Activated CD4-positive, alpha-beta memory T cell treated with anti-CD3 and anti-CD28 coated beads for 36 hours (primary cell): ENCODE measurements around the gene CCDC63. TPM values are rescaled to one million over a fixed set of nuclear protein-coding genes. Genes with fewer than 3 reads are reported as not detected.
"Not testable (repeated sequence)": the region's sequence is repeated elsewhere in the genome, so short reads cannot be mapped to it uniquely, and the experiment has no call there.

Experiments used
- CTCF ChIA-PET: fragments of 350-600 bp; sonication (Branson Sonifier 250); formaldehyde crosslinking; loops from one replicate; lab custom pipeline; 2021; ENCODE audit warnings: antibody characterized with exemption, inconsistent platforms; lab: Charles Lee
- POLR2A ChIA-PET: fragments of 350-600 bp; sonication (Branson Sonifier 250); formaldehyde crosslinking; loops from one replicate; lab custom pipeline; 2021; ENCODE audit warnings: antibody characterized with exemption; lab: Charles Lee
- DNase-seq: peaks from one replicate; pipeline ENCODE4 v3.0.0-alpha.2; 2020
- H3K27ac Mint-ChIP-seq: one replicate; pipeline ENCODE4 v1.8.0; 2021; ENCODE audit warnings: mixed read lengths
- H3K27me3 Mint-ChIP-seq: one replicate; pipeline ENCODE4 v1.8.0; 2021; ENCODE audit warnings: mixed read lengths
- H3K36me3 Mint-ChIP-seq: one replicate; pipeline ENCODE4 v1.8.0; 2021; ENCODE audit warnings: mixed read lengths
- H3K4me1 Mint-ChIP-seq: one replicate; pipeline ENCODE4 v1.8.0; 2021; ENCODE audit warnings: low read depth, mixed read lengths
- H3K4me3 Mint-ChIP-seq: one replicate; pipeline ENCODE4 v1.8.0; 2021; ENCODE audit warnings: mild to moderate bottlenecking, mixed read lengths
- H3K9me3 Mint-ChIP-seq: one replicate; pipeline ENCODE4 v1.8.0; 2021; ENCODE audit warnings: mixed read lengths
- intact Hi-C: fragments of 100-400 bp; cut with micrococcal nuclease; formaldehyde crosslinking; loops from one replicate; pipeline ENCODE4 v1.15.1; 2023
- total RNA-seq, 2 experiments: library from RNA; stranded (reverse); gene quantifications; one replicate each; pipeline ENCODE4 v1.2.3, GENCODE V29; 2021

Gene CCDC63
- total RNA-seq, 2 experiments from 2014 or later, result not detected

DNA sequence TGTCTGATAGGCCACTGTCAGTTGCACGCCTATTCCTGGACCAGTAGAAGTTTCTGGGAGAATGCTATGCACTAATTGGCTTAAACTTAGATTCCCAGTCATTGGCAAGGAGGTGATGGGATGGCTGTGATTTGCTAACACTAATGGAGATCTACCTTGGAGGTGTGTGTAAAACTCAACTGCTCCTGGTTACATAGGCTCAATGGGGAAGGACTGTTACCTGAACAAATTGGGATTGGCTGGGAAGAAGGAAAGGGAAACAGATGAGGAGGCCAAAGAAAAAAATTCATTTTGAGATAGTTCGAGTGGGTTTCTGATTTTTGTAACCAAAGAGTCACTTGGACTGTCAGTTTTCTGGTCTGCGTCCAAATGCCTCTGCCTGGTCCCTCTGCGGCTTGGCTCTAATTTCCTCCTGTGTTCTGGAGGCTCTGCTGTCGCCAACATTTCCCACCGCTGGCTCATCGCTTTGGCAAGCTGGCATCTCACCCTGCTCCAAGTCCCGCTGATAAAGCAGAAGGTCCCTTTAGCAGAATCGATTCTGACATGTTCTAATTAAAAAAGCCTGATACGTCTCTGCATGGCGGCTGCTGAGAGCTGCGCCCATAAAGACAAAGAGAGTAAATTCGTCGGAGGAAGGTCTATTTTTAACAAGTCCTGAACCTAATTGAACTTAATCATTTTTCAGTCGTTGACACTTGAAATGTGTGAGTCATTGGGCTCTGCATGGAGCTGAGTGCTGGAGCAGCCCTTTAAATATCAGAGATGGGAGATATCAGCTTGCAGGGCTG lies 2.0 kb upstream of the CCDC63 start:
- no peak overlapping the region for H3K4me3 Mint-ChIP-seq
- peaks cover 3% of the 10 kb centered on the region for H3K4me1 Mint-ChIP-seq
- H3K27ac Mint-ChIP-seq, result no peak overlapping the region
- H3K27me3 Mint-ChIP-seq, result peaks cover 36% of the 10 kb centered on the region
- no peak for DNase-seq
- CTCF ChIA-PET, result no interaction called here
- H3K36me3 Mint-ChIP-seq, result no peaks in the 10 kb centered on the region
- POLR2A ChIA-PET, result no interaction called here
- intact Hi-C loops, result no loop called here
- H3K9me3 Mint-ChIP-seq, result no peaks in the 10 kb centered on the region

DNA sequence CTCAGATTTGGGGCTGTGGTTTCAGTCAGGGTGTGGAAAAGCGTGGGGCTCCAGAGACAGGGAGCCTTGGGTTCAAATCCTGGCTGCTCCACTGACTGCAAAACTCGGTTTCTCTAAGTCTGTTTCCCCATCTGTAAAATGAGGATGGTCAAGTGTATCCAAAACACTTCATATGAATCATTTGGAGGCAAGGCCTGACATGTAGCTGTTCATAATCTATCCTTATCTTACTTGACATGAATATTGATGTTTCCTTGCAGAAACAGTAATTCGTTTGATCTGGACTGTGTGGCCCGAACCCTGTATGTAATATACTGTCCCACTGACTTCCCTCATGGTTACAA lies 1.5 kb upstream of the CCDC63 start:
- Mint-ChIP-seq H3K27ac (no peak overlapping the region), H3K9me3 (no peaks in the 10 kb centered on the region), H3K27me3 (peaks cover 39% of the 10 kb centered on the region), H3K4me1 (peaks cover 3% of the 10 kb centered on the region), H3K4me3 (no peak overlapping the region), H3K36me3 (no peaks in the 10 kb centered on the region)
- intact Hi-C loops, result no loop called here
- ChIA-PET POLR2A (no interaction called here), CTCF (no interaction called here)
- no peak for DNase-seq

GRCh38 chr12:110848314-110848923 lies 1.6 kb downstream of the CCDC63 start:
- Mint-ChIP-seq H3K4me1 (peaks cover 3% of the 10 kb centered on the region), H3K9me3 (no peaks in the 10 kb centered on the region), H3K27ac (no peak overlapping the region), H3K36me3 (no peaks in the 10 kb centered on the region), H3K4me3 (no peak overlapping the region), H3K27me3 (peaks cover 46% of the 10 kb centered on the region)
- CTCF ChIA-PET, result interaction anchor here (0.7 to 2.8 kb wide), 3 partner anchors 21 to 47 kb away, joined by 3 to 10 read pairs (median 4); no protein-coding TSS in a partner anchor
- intact Hi-C loops, result no loop called here
- DNase-seq, result no peak
- POLR2A ChIA-PET, result interaction anchor here (0.6 kb wide), 1 partner anchor 259 kb away, joined by 3 read pairs; no protein-coding TSS in a partner anchor

GRCh38 chr12:110849221-110849620 lies 2.4 kb downstream of the CCDC63 start:
- ChIA-PET POLR2A (no interaction called here), CTCF (interaction anchor here (0.7 to 1.3 kb wide), 2 partner anchors 22 to 46 kb away, joined by 3 to 4 read pairs; no protein-coding TSS in a partner anchor)
- DNase-seq, result no peak
- H3K9me3 Mint-ChIP-seq, result no peaks in the 10 kb centered on the region
- no peaks in the 10 kb centered on the region for H3K36me3 Mint-ChIP-seq
- intact Hi-C loops, result no loop called here
- no peak overlapping the region for H3K4me3 Mint-ChIP-seq
- no peak overlapping the region for H3K27ac Mint-ChIP-seq
- peaks cover 44% of the 10 kb centered on the region for H3K27me3 Mint-ChIP-seq
- H3K4me1 Mint-ChIP-seq, result peaks cover 3% of the 10 kb centered on the region

DNA sequence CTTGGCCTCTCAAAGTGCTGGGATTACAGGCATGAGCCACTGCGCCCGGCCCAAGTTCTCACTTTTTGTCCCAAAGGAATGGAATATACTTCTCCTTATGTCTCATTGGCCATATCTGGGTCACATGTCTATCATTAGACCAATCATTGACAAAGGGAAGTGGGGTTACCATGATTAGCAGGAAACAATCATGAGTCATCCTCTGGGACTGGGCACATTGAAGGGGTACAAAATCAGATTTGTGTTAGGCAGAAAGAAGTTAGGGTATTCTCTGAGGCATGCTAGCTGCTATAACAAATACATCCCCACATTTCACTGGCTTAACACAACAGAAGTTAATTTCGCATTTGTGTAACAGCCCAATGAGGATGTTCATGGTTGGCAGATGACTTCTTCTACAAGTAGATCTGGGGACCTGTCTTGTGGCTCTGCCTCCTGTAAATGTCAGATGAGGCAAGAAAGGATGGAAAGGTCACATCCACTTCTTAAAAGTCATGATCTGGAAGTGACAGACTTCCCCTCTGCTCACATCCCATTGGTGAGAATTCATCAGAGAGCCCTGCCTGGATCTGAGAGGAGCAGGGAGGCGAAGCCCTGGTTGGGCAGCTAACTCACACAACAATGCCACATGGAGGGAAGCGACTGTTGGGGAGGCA lies 3.1 kb downstream of the CCDC63 start:
- H3K36me3 Mint-ChIP-seq, result no peaks in the 10 kb centered on the region
- H3K4me1 Mint-ChIP-seq, result peaks cover 3% of the 10 kb centered on the region
- intact Hi-C loops, result no loop called here
- H3K27me3 Mint-ChIP-seq, result peaks cover 37% of the 10 kb centered on the region
- DNase-seq, result no peak
- no peak overlapping the region for H3K4me3 Mint-ChIP-seq
- POLR2A ChIA-PET, result no interaction called here
- CTCF ChIA-PET, result no interaction called here
- no peak overlapping the region for H3K27ac Mint-ChIP-seq
- no peaks in the 10 kb centered on the region for H3K9me3 Mint-ChIP-seq

DNA sequence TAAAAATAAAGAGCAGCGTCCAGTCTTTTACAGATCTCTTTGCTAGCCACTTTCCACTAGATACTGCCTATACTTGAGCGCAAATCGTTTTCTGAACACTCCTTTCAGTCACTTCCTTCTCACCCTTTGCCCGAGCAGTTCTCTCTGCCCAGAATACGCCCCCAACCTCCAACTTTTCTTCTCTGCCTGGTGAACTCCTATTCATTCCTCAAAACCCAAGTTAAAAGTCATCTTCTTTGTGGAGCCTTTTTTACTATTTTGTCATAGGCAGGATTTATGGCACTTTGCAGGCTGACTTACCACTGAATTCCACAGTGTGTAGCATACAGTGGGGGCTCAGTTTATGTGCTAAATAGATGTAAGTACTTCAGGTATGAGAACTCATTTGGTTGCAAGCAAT lies 4.0 kb downstream of the CCDC63 start:
- CTCF ChIA-PET, result no interaction called here
- no peak for DNase-seq
- POLR2A ChIA-PET, result no interaction called here

GRCh38 chr12:110853836-110854235 lies 7.0 kb downstream of the CCDC63 start:
- intact Hi-C loops, result no loop called here
- H3K27me3 Mint-ChIP-seq, result peaks cover 11% of the 10 kb centered on the region
- CTCF ChIA-PET, result no interaction called here
- H3K36me3 Mint-ChIP-seq, result no peaks in the 10 kb centered on the region
- H3K27ac Mint-ChIP-seq, result no peak overlapping the region
- no peaks in the 10 kb centered on the region for H3K4me1 Mint-ChIP-seq
- POLR2A ChIA-PET, result no interaction called here
- no peak overlapping the region for H3K4me3 Mint-ChIP-seq
- H3K9me3 Mint-ChIP-seq, result no peaks in the 10 kb centered on the region
- no peak for DNase-seq

More for the DNA sequence above, 4.0 kb downstream of the CCDC63 start:
- H3K36me3 Mint-ChIP-seq, result no peaks in the 10 kb centered on the region
- intact Hi-C loops, result no loop called here
- no peak overlapping the region for H3K4me3 Mint-ChIP-seq
- peaks cover 30% of the 10 kb centered on the region for H3K27me3 Mint-ChIP-seq
- peaks cover 3% of the 10 kb centered on the region for H3K4me1 Mint-ChIP-seq
- H3K9me3 Mint-ChIP-seq, result no peaks in the 10 kb centered on the region
- H3K27ac Mint-ChIP-seq, result no peak overlapping the region

- no peak for DNase-seq
- intact Hi-C loops, result no loop called here
- no peaks in the 10 kb centered on the region for H3K36me3 Mint-ChIP-seq
- H3K27me3 Mint-ChIP-seq, result peaks cover 4% of the 10 kb centered on the region
- no peaks in the 10 kb centered on the region for H3K9me3 Mint-ChIP-seq
- H3K4me1 Mint-ChIP-seq, result peaks cover 2% of the 10 kb centered on the region
- no peak overlapping the region for H3K4me3 Mint-ChIP-seq
- ChIA-PET CTCF (no interaction called here), POLR2A (no interaction called here)
- H3K27ac Mint-ChIP-seq, result no peak overlapping the region
These were observed 9.8 kb downstream of the CCDC63 start for GRCh38 chr12:110856542-110856941.

DNA sequence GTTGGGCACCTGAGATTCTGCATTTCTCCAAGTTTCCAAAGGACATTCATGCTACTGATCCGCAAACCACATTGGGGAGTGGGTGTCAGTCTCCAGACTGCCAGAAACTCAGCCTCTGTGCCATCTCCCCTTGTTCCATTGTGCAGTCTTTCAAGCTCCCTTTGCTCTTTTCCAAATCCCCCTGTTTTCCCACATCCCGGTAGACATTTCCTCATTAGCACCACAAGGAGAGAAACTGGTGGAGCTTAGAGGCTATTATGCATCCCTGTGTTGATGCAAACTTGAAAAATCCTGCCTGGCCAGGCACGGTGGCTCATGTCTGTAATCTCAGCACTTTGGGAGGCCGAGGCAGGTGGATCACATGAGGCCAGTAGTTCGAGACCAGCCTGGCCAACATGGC lies 10.7 kb downstream of the CCDC63 start:
- ChIA-PET CTCF (no interaction called here), POLR2A (no interaction called here)
- H3K36me3 Mint-ChIP-seq, result no peaks in the 10 kb centered on the region
- no peak for DNase-seq
- no peak overlapping the region for H3K4me3 Mint-ChIP-seq
- H3K27me3 Mint-ChIP-seq, result no peaks in the 10 kb centered on the region
- H3K9me3 Mint-ChIP-seq, result no peaks in the 10 kb centered on the region
- no peak overlapping the region for H3K27ac Mint-ChIP-seq
- H3K4me1 Mint-ChIP-seq, result peaks cover 2% of the 10 kb centered on the region
- intact Hi-C loops, result no loop called here

GRCh38 chr12:110857954-110858353 lies 11.2 kb downstream of the CCDC63 start:
- DNase-seq, CTCF ChIA-PET, intact Hi-C loops, H3K36me3 Mint-ChIP-seq, H3K4me3 Mint-ChIP-seq, H3K4me1 Mint-ChIP-seq, H3K9me3 Mint-ChIP-seq, H3K27ac Mint-ChIP-seq, POLR2A ChIA-PET, H3K27me3 Mint-ChIP-seq: not testable (repeated sequence)

DNA sequence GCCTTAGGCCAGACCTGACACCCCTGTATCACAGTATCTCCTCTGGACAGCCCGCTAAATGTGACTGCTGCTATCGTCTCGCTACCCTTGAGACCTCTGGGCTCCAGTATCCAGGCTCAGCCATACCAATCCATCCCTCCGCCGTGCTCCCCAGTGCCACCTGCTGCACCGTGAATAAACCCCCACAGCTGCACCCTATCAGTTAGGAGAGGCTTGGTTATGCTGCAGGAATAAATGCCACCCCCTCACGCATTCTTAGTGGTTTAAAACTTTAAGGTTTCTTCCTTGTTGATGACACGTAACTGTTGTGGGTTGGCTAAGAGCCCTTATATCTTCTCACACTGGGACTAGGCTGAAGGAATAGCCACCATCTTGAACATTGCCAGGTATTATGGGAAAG lies 12.1 kb downstream of the CCDC63 start:
- intact Hi-C loops, result no loop called here
- H3K36me3 Mint-ChIP-seq, result no peaks in the 10 kb centered on the region
- H3K9me3 Mint-ChIP-seq, result no peaks in the 10 kb centered on the region
- H3K4me3 Mint-ChIP-seq, result no peak overlapping the region
- peaks cover 2% of the 10 kb centered on the region for H3K4me1 Mint-ChIP-seq
- DNase-seq, result no peak
- CTCF ChIA-PET, result no interaction called here
- no peaks in the 10 kb centered on the region for H3K27me3 Mint-ChIP-seq
- POLR2A ChIA-PET, result no interaction called here
- H3K27ac Mint-ChIP-seq, result no peak overlapping the region

DNA sequence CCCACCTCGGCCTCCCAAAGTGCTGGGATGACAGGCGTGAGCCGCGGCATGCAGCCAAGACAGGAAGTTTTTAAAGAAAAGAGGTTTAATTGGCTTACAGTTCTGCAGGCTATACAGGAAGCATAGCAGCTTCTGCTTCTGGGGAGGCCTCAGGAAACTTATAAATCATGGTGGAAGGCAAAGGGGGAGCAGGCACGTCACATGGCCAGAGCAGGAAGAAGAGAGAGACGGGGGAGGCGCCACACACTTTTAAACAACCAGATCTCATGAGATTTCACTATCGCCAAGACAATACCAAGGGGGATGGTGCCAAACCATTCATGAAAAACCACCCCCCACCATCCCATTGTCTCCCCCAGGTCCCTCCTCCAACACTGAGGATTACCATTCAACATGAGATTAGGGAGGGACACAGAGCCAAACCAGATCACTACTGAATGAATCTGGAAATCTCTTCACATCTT lies 14.1 kb downstream of the CCDC63 start:
- no peak for DNase-seq
- H3K36me3 Mint-ChIP-seq, result no peaks in the 10 kb centered on the region
- H3K4me3 Mint-ChIP-seq, result no peak overlapping the region
- H3K4me1 Mint-ChIP-seq, result peaks cover 2% of the 10 kb centered on the region
- no peaks in the 10 kb centered on the region for H3K9me3 Mint-ChIP-seq
- intact Hi-C loops, result no loop called here
- CTCF ChIA-PET, result no interaction called here
- no peaks in the 10 kb centered on the region for H3K27me3 Mint-ChIP-seq
- POLR2A ChIA-PET, result no interaction called here
- no peak overlapping the region for H3K27ac Mint-ChIP-seq
